GM12892 (cell line): Measurements from ENCODE around the gene ZDHHC20.

ENCODE experiments used
- POLR2A ChIP-seq: IDR thresholded peaks from 2 replicates; pipeline ENCODE4 v1.6.1; 2011; ENCODE audit warnings: low read depth, low read length, control low read depth
- POLR2AphosphoS5 ChIP-seq: IDR thresholded peaks from 2 replicates; pipeline ENCODE4 v1.6.1; 2011; ENCODE audit warnings: low read depth, low read length, control low read depth
- TAF1 ChIP-seq: IDR thresholded peaks from 2 replicates; pipeline ENCODE4 v1.6.1; 2011; ENCODE audit warnings: low read depth, mild to moderate bottlenecking, control low read depth, low read length, borderline replicate concordance

DNA sequence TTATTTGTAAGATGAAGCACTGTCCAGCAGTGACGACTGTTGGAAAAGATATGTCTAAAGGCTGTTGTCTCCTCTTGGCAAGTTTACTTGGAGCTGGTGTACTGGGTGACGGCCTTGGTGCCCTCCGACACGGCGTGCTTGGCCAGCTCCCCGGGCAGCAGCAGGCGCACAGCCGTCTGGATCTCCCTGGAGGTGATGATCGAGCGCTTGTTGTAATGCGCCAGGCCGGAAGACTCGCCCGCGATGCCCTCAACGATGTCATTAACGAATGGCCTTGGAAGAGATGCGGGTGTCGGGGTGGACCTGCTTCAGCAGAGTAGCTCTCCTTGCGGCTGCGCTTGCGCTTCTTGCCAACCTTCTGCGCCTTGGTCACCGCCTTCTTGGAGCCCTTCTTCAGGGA is 24.6 kb upstream of the ZDHHC20 start:
- TF ChIP-seq POLR2AphosphoS5, result no peak
- TF ChIP-seq POLR2A, result no peak
- TF ChIP-seq TAF1, result no peak
